Mesodermal cell (in vitro differentiated cells): ENCODE data around the gene THPO. TPM values are rescaled to one million over a fixed set of nuclear protein-coding genes. Genes with fewer than 3 reads are reported as not detected.

ENCODE experiments used
- H3K27ac ChIP-seq: 2 replicates; pipeline ENCODE4 v1.7.0; 2013; ENCODE audit warnings: mild to moderate bottlenecking, low read depth, low read length, moderate library complexity; ENCODE audit not compliant: severe bottlenecking
- H3K36me3 ChIP-seq: 2 replicates; pipeline ENCODE4 v1.7.1; 2013; ENCODE audit warnings: mild to moderate bottlenecking, low read length, moderate library complexity; ENCODE audit not compliant: control insufficient read depth, insufficient read depth
- H3K4me1 ChIP-seq: one replicate; pipeline ENCODE4 v1.7.1; 2013; ENCODE audit warnings: mild to moderate bottlenecking, low read length; ENCODE audit not compliant: insufficient read depth, control insufficient read depth, poor library complexity, severe bottlenecking
- H3K4me3 ChIP-seq: 2 replicates; pipeline ENCODE4 v1.7.0; 2013; ENCODE audit warnings: low read length, control low read depth, mild to moderate bottlenecking; ENCODE audit not compliant: insufficient read depth, poor library complexity, severe bottlenecking; ENCODE audit errors: extremely low read depth
- H3K9me3 ChIP-seq: 2 replicates; pipeline ENCODE4 v1.7.1; 2013; ENCODE audit warnings: mild to moderate bottlenecking, low read length, moderate library complexity; ENCODE audit not compliant: control insufficient read depth
- WGBS, 2 experiments: methylation state at CpG; one replicate each; pipeline ENCODE4 v1.1.5; 2013; ENCODE audit warnings: missing lambda C conversion rate in 2 of 2; ENCODE audit not compliant: insufficient coverage in 2 of 2; 5-methylcytosine and 5-hydroxymethylcytosine counted together
- polyA plus RNA-seq, 2 experiments: library from polyadenylated mRNA; stranded (reverse); fragments of 50-300 nt; gene quantifications; one replicate each; pipeline ENCODE4 v1.2.3, GENCODE V29; 2013

Gene THPO
- 1.5 TPM for polyA plus RNA-seq (2013, experiment 1 of 2)
- 1.1 TPM for polyA plus RNA-seq (2013, experiment 2 of 2)

GRCh38 chr3:184377882-184378445, at the start of gene THPO:
Gene THPO, minus strand, starts transcription at chr3:184378207. Its CDS starts 1,948 bp downstream, at chr3:184376259.
- peak within 1 kb of the TSS; percentile 23 for H3K27ac ChIP-seq
- 31 to 47% methylated on average over 3 to 4 of the region's 7 CpGs for WGBS, 2 experiments
- H3K4me1 ChIP-seq: peaks cover 22% of the 10 kb centered on the region
- no peak within 1 kb of the TSS for H3K4me3 ChIP-seq
- H3K9me3 ChIP-seq: no peaks in the 10 kb centered on the region
- no peaks in the 10 kb centered on the region for H3K36me3 ChIP-seq

- H3K9me3 ChIP-seq: no peaks in the 10 kb centered on the region
- WGBS, 2 experiments: 90 to 93% methylated on average over 9 to 10 of the region's 12 CpGs
- H3K36me3 ChIP-seq: no peaks in the 10 kb centered on the region
- H3K4me1 ChIP-seq: no peaks in the 10 kb centered on the region
- no peak overlapping the region for H3K27ac ChIP-seq
- no peak overlapping the region for H3K4me3 ChIP-seq
These were observed 48.7 kb upstream of the THPO start for GRCh38 chr3:184426691-184427141.

GRCh38 chr3:184423561-184423960, 45.6 kb upstream of the THPO start:
- WGBS, 2 experiments: 94 to 97% methylated on average over 2 to 3 of the region's 3 CpGs
- H3K4me1 ChIP-seq: no peaks in the 10 kb centered on the region
- no peak overlapping the region for H3K4me3 ChIP-seq
- H3K9me3 ChIP-seq: no peaks in the 10 kb centered on the region
- no peak overlapping the region for H3K27ac ChIP-seq
- no peaks in the 10 kb centered on the region for H3K36me3 ChIP-seq

DNA sequence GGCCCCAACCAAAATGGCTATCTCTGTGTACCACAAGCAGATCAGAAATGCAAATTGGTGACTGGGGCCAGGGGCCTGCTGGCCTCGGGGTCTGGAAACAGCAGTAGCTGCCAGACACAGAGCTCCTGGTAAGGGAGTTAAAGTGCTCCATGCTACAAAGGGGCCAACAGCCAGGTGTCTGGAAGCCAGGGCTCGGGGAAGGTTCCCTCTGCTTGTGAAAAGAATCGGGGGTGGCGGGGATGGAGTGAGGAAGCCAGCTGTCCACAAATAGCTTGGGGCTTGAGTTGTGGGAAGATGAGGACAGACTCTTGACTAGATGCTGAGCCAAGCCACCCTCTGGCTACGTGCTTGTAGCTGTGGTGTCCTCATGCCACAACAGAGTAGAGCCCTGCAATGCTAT, 41.2 kb upstream of the THPO start:
- Histone ChIP-seq H3K27ac (no peak overlapping the region), H3K9me3 (no peaks in the 10 kb centered on the region), H3K4me1 (no peaks in the 10 kb centered on the region), H3K36me3 (no peaks in the 10 kb centered on the region), H3K4me3 (no peak overlapping the region)
- WGBS, 2 experiments: 87 to 100% methylated on average over 1 to 5 of the region's 5 CpGs

DNA sequence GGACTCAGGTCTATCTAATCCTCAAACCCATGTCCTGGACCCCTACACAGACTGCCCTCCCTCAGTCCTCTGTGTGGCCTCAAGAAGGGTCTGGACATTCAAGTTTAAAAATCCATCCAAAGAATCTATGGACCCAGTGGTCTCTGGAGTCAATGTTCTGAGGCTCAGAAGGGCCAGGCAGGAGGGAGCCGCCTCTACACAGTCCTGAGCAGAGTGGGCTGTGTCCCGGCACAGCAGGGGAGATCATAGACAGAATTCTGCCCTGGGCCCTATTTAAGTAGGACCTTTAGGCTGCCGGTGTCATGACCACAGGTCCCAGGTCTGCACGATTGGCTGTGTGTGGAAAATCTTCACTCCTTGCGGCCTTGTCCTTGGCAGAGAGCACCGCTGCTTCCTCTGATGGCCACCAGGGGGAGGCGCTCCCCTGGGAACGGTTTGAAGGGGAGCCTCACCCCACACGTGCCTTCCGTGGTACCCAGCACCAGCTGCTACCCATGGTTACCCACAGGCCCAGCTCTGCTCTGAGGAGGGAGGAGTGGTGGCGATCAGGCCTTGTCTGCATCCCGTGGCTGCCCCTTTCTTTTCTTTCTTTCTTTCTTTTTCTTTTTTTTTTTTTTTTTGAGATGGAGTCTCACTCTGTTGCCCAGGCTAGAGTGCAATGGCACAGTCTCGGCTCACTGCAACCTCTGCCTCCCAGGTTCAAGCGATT, 39.8 kb upstream of the THPO start:
- Histone ChIP-seq H3K4me3 (no peak overlapping the region), H3K4me1 (no peaks in the 10 kb centered on the region), H3K27ac (no peak overlapping the region), H3K36me3 (no peaks in the 10 kb centered on the region), H3K9me3 (no peaks in the 10 kb centered on the region)
- WGBS, 2 experiments: 48 to 50% methylated on average over 5 to 11 of the region's 14 CpGs

- H3K9me3 ChIP-seq: no peaks in the 10 kb centered on the region
- H3K4me1 ChIP-seq: no peaks in the 10 kb centered on the region
- no peaks in the 10 kb centered on the region for H3K36me3 ChIP-seq
- no peak overlapping the region for H3K27ac ChIP-seq
- H3K4me3 ChIP-seq: no peak overlapping the region
- WGBS, 2 experiments: 60% methylated on average over 1 of the region's 4 CpGs; no CpG with 5 or more reads in 1 of the 2 experiments
These were observed 37.1 kb upstream of the THPO start for GRCh38 chr3:184415203-184415490.

DNA sequence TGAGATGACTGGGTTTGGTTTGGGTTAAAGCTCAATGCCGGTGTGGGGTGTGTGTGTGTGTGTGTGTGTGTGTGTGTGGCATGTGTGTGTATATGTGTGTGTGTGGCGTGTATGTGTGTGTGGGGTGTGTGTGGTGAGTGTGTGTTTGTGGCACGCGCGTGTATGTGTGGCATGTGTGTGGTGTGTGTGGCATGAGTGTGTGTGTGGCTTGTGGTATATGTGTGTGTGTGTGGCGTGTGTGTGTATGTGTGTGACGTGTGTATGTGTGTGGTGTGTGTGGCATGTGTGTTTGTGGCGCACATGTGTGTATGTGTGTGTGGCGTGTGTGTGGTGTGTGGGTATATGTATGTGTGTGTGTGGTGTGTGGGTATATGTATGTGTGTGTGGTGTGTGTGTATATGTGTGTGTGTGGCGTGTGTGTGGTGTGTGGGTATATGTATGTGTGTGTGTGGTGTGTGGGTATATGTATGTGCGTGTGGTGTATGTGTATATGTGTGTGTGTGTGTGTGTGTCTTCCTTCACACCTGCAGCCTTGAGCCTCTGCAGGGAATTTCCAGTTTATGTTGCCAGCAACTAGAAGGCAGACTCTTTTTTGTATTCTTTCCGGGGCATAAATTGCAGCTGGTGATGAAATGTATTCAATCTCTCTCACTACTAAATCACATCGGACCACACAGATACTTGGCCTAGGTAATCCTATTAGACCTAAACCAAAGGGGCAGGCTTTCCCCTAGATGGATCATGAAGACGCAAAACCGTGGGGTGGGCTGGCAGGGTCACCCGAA, 36.6 kb upstream of the THPO start:
- H3K4me3 ChIP-seq: no peak overlapping the region
- no peaks in the 10 kb centered on the region for H3K36me3 ChIP-seq
- no peaks in the 10 kb centered on the region for H3K4me1 ChIP-seq
- no peaks in the 10 kb centered on the region for H3K9me3 ChIP-seq
- no peak overlapping the region for H3K27ac ChIP-seq
- WGBS, 2 experiments: 81 to 87% methylated on average over 12 to 14 of the region's 16 CpGs

DNA sequence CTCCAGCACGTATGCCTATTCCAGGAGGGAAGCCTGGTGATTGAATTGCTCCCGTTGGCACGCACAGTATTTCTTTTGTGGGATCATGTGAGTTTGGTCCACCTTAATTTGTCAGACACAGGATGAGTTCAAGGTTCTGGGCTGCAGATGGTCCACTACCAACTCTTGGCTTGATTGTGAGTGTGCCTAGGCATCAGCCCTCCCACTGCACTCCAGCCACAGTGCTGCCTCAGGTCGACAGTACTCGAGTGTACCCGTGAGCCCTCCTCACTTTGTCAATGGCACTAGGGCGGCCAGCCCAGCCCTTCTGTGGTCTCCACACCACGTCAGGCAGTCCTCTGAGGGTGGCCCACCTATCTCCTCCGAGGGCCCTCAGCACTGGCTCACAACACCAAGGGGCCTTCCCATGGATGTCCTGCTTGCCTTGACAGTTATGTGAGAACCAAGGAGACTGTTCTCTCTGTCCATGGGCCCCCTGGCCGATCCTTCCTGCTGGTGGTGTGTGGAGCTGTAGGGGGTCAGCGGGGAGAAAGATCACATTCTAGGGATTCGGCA, 32.0 kb upstream of the THPO start:
- H3K9me3 ChIP-seq: no peaks in the 10 kb centered on the region
- H3K27ac ChIP-seq: no peak overlapping the region
- no peaks in the 10 kb centered on the region for H3K4me1 ChIP-seq
- no peak overlapping the region for H3K4me3 ChIP-seq
- 89 to 96% methylated on average over 8 to 11 of the region's 12 CpGs for WGBS, 2 experiments
- no peaks in the 10 kb centered on the region for H3K36me3 ChIP-seq

GRCh38 chr3:184409331-184409926, 31.4 kb upstream of the THPO start:
- H3K27ac ChIP-seq: no peak overlapping the region
- no peak overlapping the region for H3K4me3 ChIP-seq
- 93 to 95% methylated on average over 6 to 7 of the region's 8 CpGs for WGBS, 2 experiments
- H3K4me1 ChIP-seq: no peaks in the 10 kb centered on the region
- H3K9me3 ChIP-seq: no peaks in the 10 kb centered on the region
- H3K36me3 ChIP-seq: no peaks in the 10 kb centered on the region
